Umbilical cord (tissue), 2 donors: ENCODE measurements around the gene HGS. TPM values are rescaled to one million over a fixed set of nuclear protein-coding genes. Genes with fewer than 3 reads are reported as not detected.

Source experiments
- DNase-seq: peaks from one replicate; pipeline ENCODE4 v3.0.0-alpha.2; 2015; ENCODE audit warnings: low spot score
- total RNA-seq: library from RNA; depleted of rRNA; stranded (reverse); fragments of >200 nt; gene quantifications from one replicate; pipeline ENCODE4 v1.2.3, GENCODE V29; 2014; ENCODE audit warnings: low replicate concordance; ENCODE audit not compliant: insufficient read depth

The HGS gene
- total RNA-seq, 1 donor from 2014 or later: 48.9 TPM

GRCh38 chr17:81685108-81685507 lies 1.3 kb downstream of the HGS start:
- no peak for DNase-seq

GRCh38 chr17:81686614-81687013 lies 2.8 kb downstream of the HGS start:
- no peak for DNase-seq

GRCh38 chr17:81687770-81688541 lies 4.1 kb downstream of the HGS start:
- no peak for DNase-seq

- no peak for DNase-seq
Measured at GRCh38 chr17:81688616-81689015, 4.8 kb downstream of the HGS start.

GRCh38 chr17:81690066-81690465 lies 6.3 kb downstream of the HGS start:
- no peak for DNase-seq

- no peak for DNase-seq
Measured at GRCh38 chr17:81690549-81690948, 6.7 kb downstream of the HGS start.

- DNase-seq: no peak
Measured at GRCh38 chr17:81691196-81691595, 7.4 kb downstream of the HGS start.

- DNase-seq: no peak
Measured at GRCh38 chr17:81691608-81692007, 7.8 kb downstream of the HGS start.

- DNase-seq: no peak
Measured at GRCh38 chr17:81693509-81694210, 9.8 kb downstream of the HGS start.

- no peak for DNase-seq
Measured at GRCh38 chr17:81694810-81695209, 11.0 kb downstream of the HGS start.

- no peak for DNase-seq
Measured at GRCh38 chr17:81695211-81695610, 11.4 kb downstream of the HGS start.

- no peak for DNase-seq
Measured at GRCh38 chr17:81695801-81696200, 12.0 kb downstream of the HGS start.

- DNase-seq: no peak
Measured at GRCh38 chr17:81696218-81696941, 12.6 kb downstream of the HGS start.

- no peak for DNase-seq
Measured at GRCh38 chr17:81697261-81698044, 13.6 kb downstream of the HGS start.

- DNase-seq: no peak
Measured at GRCh38 chr17:81700353-81701287, 16.8 kb downstream of the HGS start.

GRCh38 chr17:81701288-81702071 lies 17.7 kb downstream of the HGS start:
- no peak for DNase-seq

GRCh38 chr17:81702934-81703746 lies 19.3 kb downstream of the HGS start, which contains the start of gene MRPL12:
Gene MRPL12 (plus strand): TSS chr17:81703367. CDS start chr17:81703502, 135 bp downstream.
- peak; percentile 97 for DNase-seq

GRCh38 chr17:81703747-81704654 lies 20.2 kb downstream of the HGS start:
- no peak for DNase-seq
